Fibroblast of the aortic adventitia (primary cell): ENCODE measurements around the gene RIPPLY3. TPM values are rescaled to one million over a fixed set of nuclear protein-coding genes. Genes with fewer than 3 reads are reported as not detected.
A peak's percentile ranks its signal among the peaks of the same experiment; 100 is the strongest.
"Not testable (repeated sequence)": the region's sequence is repeated elsewhere in the genome, so short reads cannot be mapped to it uniquely, and the experiment has no call there.

Source experiments
- DNase-seq: peaks from one replicate; pipeline ENCODE4 v3.0.0-alpha.2; 2010; ENCODE audit warnings: low read depth
- H3K4me3 ChIP-seq: 2 replicates; pipeline ENCODE4 v1.5.1; 2011; ENCODE audit warnings: low read depth, mild to moderate bottlenecking, control low read depth, low read length, moderate library complexity
- CTCF ChIP-seq: IDR thresholded peaks from 2 replicates; pipeline ENCODE4 v1.5.1; 2011; ENCODE audit warnings: mild to moderate bottlenecking, low read length, control low read depth, inconsistent platforms; ENCODE audit not compliant: insufficient read depth
- total RNA-seq: library from RNA; depleted of rRNA; stranded (reverse); fragments of >200 nt; gene quantifications from 2 replicates; pipeline ENCODE4 v1.2.3, GENCODE V29; 2012; ENCODE audit warnings: low replicate concordance

The RIPPLY3 gene
- total RNA-seq, 1 donor = not detected

DNA sequence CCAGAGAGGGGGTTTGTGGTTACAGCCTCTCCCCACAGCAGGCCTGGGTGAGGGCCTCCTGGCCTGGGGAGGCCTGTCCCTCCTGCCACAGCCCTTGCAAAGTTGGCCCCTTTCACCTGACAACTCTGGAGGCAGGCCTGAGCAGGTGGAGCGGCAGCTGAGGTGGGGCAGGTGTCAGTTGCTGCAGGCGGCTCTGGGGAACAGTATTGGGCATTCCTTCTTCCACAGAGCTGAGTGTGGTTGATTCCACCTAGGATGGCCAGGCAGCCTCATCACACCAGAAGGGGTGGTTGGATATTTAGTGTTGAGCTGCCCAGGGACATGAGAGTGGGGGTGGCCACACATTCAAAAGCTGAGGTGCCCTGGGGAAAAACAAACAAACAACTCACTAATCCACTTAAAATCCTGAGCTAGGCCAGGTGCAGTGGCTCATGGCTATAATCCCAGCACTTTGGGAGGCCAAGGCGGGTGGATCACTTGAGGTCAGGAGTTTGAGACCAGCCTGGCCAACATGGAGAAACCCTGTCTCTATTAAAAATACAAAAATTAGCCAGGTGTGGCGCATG lies 35.3 kb downstream of the RIPPLY3 start:
- no peak for DNase-seq
- no peak overlapping the region for H3K4me3 ChIP-seq
- TF ChIP-seq CTCF = no peak

GRCh38 chr21:37043818-37044217 lies 37.3 kb downstream of the RIPPLY3 start:
- no peak for TF ChIP-seq CTCF
- H3K4me3 ChIP-seq = no peak overlapping the region
- no peak for DNase-seq

GRCh38 chr21:37044643-37045042 lies 38.1 kb downstream of the RIPPLY3 start:
- TF ChIP-seq CTCF = no peak
- H3K4me3 ChIP-seq = no peak overlapping the region
- no peak for DNase-seq

DNA sequence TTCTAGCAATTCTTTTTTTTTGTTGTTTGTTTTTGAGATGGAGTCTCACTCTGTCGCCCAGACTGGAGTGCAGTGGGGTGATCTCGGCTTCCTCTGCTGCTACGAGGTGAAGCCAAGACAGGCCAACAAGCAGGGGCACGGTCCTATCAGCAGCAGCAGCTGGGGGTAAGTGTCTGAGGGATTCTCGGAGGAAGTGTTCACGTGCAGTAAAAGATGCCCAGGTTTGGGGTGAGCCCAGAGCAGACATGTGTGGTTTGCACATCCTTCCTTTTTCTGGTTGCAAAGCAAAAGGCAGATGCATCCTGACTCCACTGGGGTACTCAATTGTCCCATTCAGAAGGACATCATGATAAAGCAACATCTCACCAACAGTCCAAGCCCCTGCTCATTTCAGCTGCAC lies 38.6 kb downstream of the RIPPLY3 start:
- no peak for DNase-seq

DNA sequence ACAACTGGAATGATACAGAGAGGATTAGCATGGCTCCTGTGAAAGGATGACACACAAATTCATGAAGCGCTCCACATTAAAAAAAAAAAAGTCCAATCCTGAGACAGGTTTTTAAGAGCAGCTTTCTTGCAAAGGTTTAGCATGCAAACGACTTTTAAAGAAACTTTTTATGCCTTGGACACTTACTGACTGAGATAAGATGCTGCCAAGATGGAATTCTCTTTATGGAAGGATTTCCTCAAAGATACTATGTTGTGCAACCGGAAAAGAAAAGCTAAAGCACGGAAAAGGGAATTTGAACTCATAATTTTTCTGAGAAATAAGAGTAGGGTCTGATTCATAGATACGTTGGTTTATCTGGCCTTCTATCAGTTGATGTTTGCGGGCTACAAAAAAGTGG lies 39.1 kb downstream of the RIPPLY3 start:
- H3K4me3 ChIP-seq = no peak overlapping the region
- TF ChIP-seq CTCF = no peak
- peak; percentile 55 for DNase-seq

More for the DNA sequence above, 38.6 kb downstream of the RIPPLY3 start:
- TF ChIP-seq CTCF = no peak
- H3K4me3 ChIP-seq = no peak overlapping the region

- H3K4me3 ChIP-seq = no peak overlapping the region
- no peak for DNase-seq
- no peak for TF ChIP-seq CTCF
Measured at GRCh38 chr21:37047079-37047478, 40.6 kb downstream of the RIPPLY3 start.

DNA sequence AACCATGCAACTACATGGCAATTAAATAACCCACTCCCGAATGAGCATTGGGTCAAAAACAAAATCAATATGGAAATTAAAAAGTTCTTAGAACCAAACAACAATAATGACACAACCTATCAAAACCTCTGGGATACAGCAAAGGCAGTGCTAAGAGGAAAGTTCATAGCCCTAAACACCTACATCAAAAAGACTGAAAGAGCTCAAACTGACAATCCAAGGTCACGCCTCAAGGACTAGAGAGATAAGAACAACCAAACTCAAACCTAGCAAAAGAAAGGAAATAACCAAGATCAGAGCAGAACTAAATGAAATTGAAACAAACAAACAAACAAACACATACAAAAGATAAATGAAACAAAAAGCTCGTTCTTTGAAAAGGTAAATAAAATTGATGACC lies 43.2 kb downstream of the RIPPLY3 start:
- DNase-seq, H3K4me3 ChIP-seq: not testable (repeated sequence)
